HG03039 (cell line): ENCODE results near the gene ECT2.
"Not testable (repeated sequence)": the region's sequence is repeated elsewhere in the genome, so short reads cannot be mapped to it uniquely, and the experiment has no call there.

Source experiments
- ATAC-seq: cut with Tn5 transposase; IDR thresholded peaks from one replicate; pipeline ENCODE4 v1.9.1; 2021; ENCODE audit warnings: mild to moderate bottlenecking, moderate library complexity; ENCODE audit not compliant: unreplicated experiment

The ECT2 gene

GRCh38 chr3:172808969-172809546 lies 58.5 kb downstream of the ECT2 start:
- no peak for ATAC-seq

DNA sequence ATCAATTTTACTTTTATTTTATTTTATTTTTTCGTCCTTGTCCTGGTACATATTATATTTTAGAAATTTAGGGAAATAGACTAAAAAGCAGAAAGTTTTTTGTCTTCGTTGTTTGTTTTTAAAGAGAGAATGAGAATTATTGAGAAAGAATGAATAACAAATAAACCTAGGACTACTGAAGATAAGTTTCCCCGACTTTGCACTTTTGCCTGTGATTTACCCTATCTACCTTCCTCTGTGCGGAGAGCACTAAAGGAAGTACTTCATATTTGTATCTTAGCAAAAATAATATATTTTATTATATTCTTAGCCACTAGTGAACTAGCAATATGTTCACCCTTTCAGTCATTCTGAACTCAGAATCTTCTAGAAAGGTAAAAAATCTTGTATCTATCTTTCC lies 60.6 kb downstream of the ECT2 start:
- no peak for ATAC-seq

- no peak for ATAC-seq
Measured at GRCh38 chr3:172813462-172813861, 62.9 kb downstream of the ECT2 start.

- ATAC-seq = no peak
Measured at GRCh38 chr3:172814738-172815137, 64.2 kb downstream of the ECT2 start.

DNA sequence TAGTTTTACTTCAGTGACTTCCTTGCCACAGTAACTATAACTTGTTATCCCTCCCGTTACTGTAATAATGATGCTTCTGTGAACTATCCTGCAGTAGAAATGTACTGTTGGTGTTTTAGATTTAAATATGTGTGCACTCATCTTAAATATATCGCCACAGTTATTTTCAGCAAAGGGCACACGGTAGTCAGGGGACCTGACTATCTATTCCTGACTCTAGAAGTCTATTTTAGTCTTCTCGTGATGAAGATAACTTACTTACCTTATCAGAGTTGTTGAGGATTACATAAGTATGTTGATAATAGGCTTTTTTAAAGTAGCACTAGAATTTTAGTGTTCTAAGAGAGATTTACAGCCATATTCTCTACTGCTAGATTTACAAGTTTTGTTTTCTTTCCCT lies 65.3 kb downstream of the ECT2 start:
- ATAC-seq = no peak

DNA sequence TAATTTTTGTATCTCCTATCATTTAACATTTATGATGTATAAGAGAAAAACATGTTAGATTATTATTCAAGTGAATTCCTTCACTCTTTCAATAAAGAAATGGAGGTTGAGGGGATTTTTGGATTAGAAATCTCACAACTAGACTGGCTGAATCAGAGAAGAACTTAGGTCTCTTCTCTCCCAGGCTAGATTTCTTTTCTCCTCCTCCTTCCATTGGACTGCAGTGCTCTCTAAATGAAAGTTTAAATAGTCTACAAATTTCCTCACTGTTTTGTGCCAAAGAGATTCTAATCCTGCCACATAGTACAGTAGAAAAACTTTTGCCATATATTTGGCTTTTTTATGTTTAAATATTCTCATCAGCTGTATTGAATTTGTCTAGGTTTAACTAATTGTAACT lies 65.8 kb downstream of the ECT2 start:
- no peak for ATAC-seq

- ATAC-seq = no peak
Measured at GRCh38 chr3:172816968-172817367, 66.4 kb downstream of the ECT2 start.

- no peak for ATAC-seq
Measured at GRCh38 chr3:172820492-172820891, 70.0 kb downstream of the ECT2 start.

- ATAC-seq = no peak
Measured at GRCh38 chr3:172824229-172824628, 73.7 kb downstream of the ECT2 start.

GRCh38 chr3:172827231-172827630 lies 76.7 kb downstream of the ECT2 start:
- not testable (repeated sequence) for ATAC-seq

GRCh38 chr3:172832983-172833382 lies 82.5 kb downstream of the ECT2 start:
- ATAC-seq = no peak

- peak; percentile 55 for ATAC-seq
Measured at GRCh38 chr3:172836390-172836997, 86.0 kb downstream of the ECT2 start.

DNA sequence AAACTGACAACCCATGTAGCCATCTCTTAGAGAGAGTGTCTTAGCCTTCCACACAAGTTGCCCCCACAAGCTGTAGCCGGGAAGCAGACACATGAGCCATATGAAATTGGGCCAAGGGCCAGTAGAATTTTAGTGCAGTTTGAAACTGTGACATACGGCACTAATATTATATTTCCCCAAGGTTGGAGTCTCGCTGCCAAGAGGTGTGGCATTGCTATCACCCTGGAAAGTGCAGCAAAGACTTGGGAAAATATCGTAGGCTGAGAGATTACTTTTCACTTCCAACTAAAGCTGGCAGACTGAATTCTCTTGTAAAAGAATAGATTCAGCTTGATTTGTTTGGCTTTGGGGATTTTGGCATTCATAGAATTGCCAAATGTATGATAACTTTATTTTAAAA lies 89.2 kb downstream of the ECT2 start:
- no peak for ATAC-seq

DNA sequence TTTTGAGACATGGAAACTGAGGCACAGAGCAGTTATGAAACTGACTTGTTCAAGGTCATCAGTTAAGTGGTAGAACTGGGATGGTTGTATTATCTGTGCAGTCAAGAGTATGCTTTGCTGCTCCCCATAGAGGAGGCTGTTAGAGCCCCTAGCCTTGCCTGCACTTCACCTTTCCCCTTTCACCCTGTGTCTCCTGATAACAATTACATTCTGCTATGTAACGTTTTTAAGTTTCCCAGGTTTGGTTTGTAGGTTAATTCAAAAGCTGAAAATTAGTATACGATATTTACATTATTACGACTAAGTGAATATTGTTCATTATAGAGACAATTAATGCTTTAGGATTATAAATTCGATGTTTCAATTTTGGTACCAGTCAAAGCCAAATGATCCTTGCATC lies 89.9 kb downstream of the ECT2 start:
- no peak for ATAC-seq

- no peak for ATAC-seq
Measured at GRCh38 chr3:172840913-172841312, 90.4 kb downstream of the ECT2 start.

DNA sequence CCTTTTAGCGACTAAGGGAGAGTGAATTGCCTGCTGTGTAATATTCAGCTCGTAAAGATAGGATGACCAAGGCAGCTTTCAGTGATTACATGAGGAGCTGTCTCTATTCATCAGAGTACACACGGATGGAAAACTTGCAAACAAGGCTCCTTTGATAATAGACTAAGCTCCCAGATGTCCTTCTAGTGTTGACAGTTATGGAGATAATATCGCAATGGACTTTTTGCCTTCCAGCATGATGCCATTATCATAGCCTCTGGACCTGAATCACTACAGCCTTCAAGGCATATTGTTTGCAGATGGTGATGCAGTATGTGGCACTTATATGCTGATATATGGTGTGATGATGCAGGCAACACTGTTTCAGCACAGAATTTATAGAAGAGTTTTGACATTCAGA lies 93.9 kb downstream of the ECT2 start:
- no peak for ATAC-seq

- ATAC-seq = no peak
Measured at GRCh38 chr3:172846103-172846561, 95.6 kb downstream of the ECT2 start.

DNA sequence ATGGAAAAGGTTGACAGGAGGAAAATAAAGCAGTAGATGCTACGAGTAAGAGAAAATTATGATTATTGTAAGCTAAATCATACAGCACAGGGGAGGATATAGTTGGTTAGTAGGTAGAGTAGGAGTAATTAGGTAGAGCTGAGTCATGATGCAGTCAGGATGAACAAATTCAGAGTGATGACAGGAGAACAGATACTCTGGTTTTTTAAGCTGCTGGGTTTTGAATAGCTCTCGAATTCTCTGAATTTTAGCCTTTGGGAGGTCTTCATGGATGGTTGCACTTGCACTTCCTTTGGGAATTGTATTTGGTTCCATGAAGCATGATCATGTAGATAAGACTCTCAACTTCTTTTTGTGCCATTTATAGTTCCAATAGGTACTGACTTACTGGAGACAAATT lies 96.2 kb downstream of the ECT2 start:
- no peak for ATAC-seq

GRCh38 chr3:172847292-172847691 lies 96.8 kb downstream of the ECT2 start:
- ATAC-seq = no peak

- ATAC-seq = no peak
Measured at GRCh38 chr3:172848910-172849309, 98.4 kb downstream of the ECT2 start.

GRCh38 chr3:172853005-172853404 lies 102.5 kb downstream of the ECT2 start:
- ATAC-seq = no peak

DNA sequence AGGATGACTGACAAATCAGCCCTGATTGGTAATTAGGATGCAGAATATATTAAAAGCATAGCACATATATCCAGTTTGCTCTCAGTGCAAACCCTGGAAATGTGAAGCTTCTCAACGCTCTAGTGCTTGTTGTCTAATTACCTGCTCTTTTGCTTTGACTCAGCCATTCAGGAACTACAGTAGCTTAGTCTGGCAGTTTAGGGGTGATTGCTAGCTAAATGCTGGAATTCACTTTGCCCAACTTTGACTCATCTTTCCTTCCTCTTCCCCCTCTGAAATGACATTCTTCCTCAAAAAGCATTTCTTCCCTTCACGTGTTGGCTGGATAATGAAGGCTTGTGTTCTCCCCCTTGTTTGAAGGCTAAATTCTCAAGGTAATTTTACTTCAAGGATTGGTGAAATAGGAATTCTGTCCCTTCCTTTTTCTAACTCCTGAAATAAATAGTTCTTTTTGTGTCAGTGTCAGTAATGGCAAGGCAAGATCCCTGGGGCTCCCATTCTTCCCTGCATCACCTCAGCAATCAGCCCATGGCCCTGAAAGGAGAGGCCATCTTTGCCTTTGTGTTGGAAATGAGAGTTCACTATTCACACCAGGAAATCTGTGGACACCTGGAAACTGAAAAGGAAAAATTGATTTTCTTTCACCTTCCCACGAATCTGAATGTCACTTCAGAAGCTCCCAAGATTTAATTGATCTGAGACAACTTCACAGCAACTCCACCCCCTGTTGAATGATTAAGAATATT lies 103.6 kb downstream of the ECT2 start:
- ATAC-seq = no peak
